ENCODE measurements around the gene ADGRV1.

Gene ADGRV1

GRCh38 chr5:90551376-90551775, 7.2 kb upstream of the ADGRV1 start:
- H3K4me3 ChIP-seq (ENCODE audit: low read length) = no peak overlapping the region
- no peak for TF ChIP-seq CTCF (conservative IDR thresholded peaks at IDR 0.05; ENCODE audit: low read depth, low read length)
- no peak for DNase-seq (ENCODE audit: low read depth)

GRCh38 chr5:90553711-90554110, 4.9 kb upstream of the ADGRV1 start:
- TF ChIP-seq CTCF (conservative IDR thresholded peaks at IDR 0.05; ENCODE audit: low read depth, low read length) = no peak
- DNase-seq (ENCODE audit: low read depth) = no peak
- H3K4me3 ChIP-seq (ENCODE audit: low read length) = no peak overlapping the region

- DNase-seq (ENCODE audit: low read depth) = no peak
- H3K4me3 ChIP-seq (ENCODE audit: low read length) = no peak overlapping the region
- no peak for TF ChIP-seq CTCF (conservative IDR thresholded peaks at IDR 0.05; ENCODE audit: low read depth, low read length)
Observed at GRCh38 chr5:90554358-90555006, 4.1 kb upstream of the ADGRV1 start.

GRCh38 chr5:90555666-90556065, 2.9 kb upstream of the ADGRV1 start:
- no peak for TF ChIP-seq CTCF (conservative IDR thresholded peaks at IDR 0.05; ENCODE audit: low read depth, low read length)
- H3K4me3 ChIP-seq (ENCODE audit: low read length) = no peak overlapping the region
- DNase-seq (ENCODE audit: low read depth) = no peak

- TF ChIP-seq CTCF (conservative IDR thresholded peaks at IDR 0.05; ENCODE audit: low read depth, low read length) = no peak
- DNase-seq (ENCODE audit: low read depth) = no peak
- peak overlapping the region; percentile 74 for H3K4me3 ChIP-seq (ENCODE audit: low read length)
Observed at GRCh38 chr5:90557391-90557790, 1.2 kb upstream of the ADGRV1 start.

GRCh38 chr5:90557871-90558270, 726 bp upstream of the ADGRV1 start:
- DNase-seq (ENCODE audit: low read depth) = no peak
- no peak for TF ChIP-seq CTCF (conservative IDR thresholded peaks at IDR 0.05; ENCODE audit: low read depth, low read length)
- peak overlapping the region; percentile 74 for H3K4me3 ChIP-seq (ENCODE audit: low read length)

- no peak for TF ChIP-seq CTCF (conservative IDR thresholded peaks at IDR 0.05; ENCODE audit: low read depth, low read length)
- no peak for DNase-seq (ENCODE audit: low read depth)
- H3K4me3 ChIP-seq (ENCODE audit: low read length) = no peak overlapping the region
Observed at GRCh38 chr5:90560771-90561170, 2.2 kb downstream of the ADGRV1 start.

Data from retinal pigment epithelial cell (primary cell).